Measurements from ENCODE around the gene FAM89B. TPM values are rescaled to one million over a fixed set of nuclear protein-coding genes. Genes with fewer than 3 reads are reported as not detected.

The FAM89B gene
- total RNA-seq, 4 donors from 2014 or later: 57.8 to 73.3 (median 61.2) TPM

GRCh38 chr11:65610404-65610803 is 38.1 kb downstream of the FAM89B start:
- no peak overlapping the region for H3K4me3 ChIP-seq (ENCODE audit: low read depth, poor library complexity, severe bottlenecking)
- no peak for TF ChIP-seq CTCF (IDR thresholded peaks at IDR 0.05)
- no peak for TF ChIP-seq POLR2A (IDR thresholded peaks at IDR 0.05)
- no peak for DNase-seq (ENCODE audit: low spot score in 2 of 2)
- intact Hi-C loops (cut with DNase I; ENCODE audit: low total_unique reads): loop anchor here (5.0 kb wide), 1 partner anchor 33 kb away; the partner anchor contains the start of gene EHBP1L1
- 48 to 50% methylated on average over 6 of the region's 6 CpGs for WGBS, 2 donors

DNA sequence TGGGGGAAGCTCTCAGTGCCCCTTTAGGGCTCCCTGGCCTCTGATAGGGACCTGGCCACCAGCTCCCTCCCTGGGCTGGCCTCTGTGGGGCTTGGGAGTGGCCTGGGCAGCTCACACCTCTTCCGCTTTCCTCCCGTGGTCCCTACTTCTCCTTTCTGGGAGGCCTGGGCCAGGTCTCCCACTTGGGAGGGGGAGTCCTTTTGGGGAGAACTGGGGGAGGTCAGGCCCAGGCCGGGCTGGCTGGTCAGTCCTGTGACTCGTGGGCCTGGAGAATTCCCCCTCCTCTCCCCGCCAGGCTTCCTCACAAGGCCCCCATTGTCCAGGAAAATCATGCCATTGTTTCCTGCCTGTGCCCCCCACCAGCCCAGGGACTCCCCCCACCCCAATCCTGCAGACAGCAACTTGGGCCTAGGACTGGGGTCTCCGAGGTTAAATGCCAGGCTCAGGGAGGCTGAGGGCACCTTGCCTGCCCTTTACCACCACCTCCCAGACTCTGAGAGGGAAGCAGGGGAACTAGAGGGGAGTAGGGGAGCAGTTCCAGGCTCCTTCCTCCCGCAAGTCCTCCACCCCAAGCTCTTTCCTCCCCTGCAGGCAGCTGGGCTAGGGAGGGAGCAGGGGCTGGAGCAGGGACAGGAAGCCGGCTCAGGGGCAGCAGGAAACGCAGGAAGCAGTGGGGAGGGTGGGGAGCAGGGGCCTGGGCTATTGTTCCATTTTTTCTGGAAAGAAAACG is 38.9 kb downstream of the FAM89B start:
- DNase-seq (ENCODE audit: low spot score in 2 of 2): peak in 1 of 2 donors; percentile 40
- H3K4me3 ChIP-seq (ENCODE audit: low read depth, poor library complexity, severe bottlenecking): no peak overlapping the region
- TF ChIP-seq CTCF (IDR thresholded peaks at IDR 0.05): no peak
- TF ChIP-seq POLR2A (IDR thresholded peaks at IDR 0.05): no peak
- intact Hi-C loops (cut with DNase I; ENCODE audit: low total_unique reads): loop anchor here (5.0 kb wide), 1 partner anchor 34 kb away; the partner anchor contains the start of gene EHBP1L1
- 51 to 57% methylated on average over 9 to 10 of the region's 10 CpGs for WGBS, 2 donors

DNA sequence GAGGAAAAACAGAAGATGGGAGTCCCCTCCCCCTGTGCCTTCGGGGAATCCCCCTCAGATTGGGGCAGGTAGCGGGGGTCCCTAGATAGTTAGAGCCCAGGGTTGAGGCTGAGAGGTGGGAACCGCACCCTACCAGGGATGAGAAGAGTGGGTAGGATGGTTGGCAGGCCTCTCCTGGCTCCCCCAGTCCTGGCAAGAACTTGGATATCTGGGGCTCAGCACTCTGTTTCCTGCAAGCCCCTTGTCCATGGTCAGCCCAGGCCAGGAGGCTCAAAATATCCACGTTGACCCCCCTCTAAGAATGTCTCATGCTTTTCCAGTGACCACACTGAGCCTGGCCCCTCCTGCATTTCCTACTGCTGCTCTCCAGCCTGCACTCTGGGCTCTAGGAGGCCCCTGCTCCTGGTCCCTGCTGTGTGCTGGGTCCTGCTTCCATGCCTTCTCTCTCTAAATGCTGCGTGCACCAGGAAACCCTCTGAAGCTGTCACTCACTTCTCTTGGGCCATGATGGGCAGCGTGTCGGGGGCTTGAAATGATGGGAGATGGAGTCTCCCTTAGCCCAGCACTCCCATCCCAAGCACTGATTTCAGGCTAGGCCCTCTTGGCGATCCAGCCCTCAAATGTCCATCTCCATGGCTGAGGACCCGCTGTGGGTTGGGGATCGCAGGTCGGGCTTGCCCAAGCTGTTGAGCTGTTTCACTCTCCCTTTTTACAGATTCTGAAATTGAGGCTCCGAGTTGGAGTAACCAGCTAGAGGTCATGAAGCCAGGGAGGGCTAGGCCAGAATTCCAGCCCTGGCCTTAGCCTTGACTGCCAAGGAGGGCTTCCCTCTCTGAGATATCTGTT is 39.6 kb downstream of the FAM89B start:
- TF ChIP-seq CTCF (IDR thresholded peaks at IDR 0.05): no peak
- DNase-seq (ENCODE audit: low spot score in 2 of 2): no peak
- no peak overlapping the region for H3K4me3 ChIP-seq (ENCODE audit: low read depth, poor library complexity, severe bottlenecking)
- intact Hi-C loops (cut with DNase I; ENCODE audit: low total_unique reads): loop anchor here (5.0 kb wide), 1 partner anchor 35 kb away; the partner anchor contains the start of gene EHBP1L1
- 70 to 76% methylated on average over 12 of the region's 12 CpGs for WGBS, 2 donors

DNA sequence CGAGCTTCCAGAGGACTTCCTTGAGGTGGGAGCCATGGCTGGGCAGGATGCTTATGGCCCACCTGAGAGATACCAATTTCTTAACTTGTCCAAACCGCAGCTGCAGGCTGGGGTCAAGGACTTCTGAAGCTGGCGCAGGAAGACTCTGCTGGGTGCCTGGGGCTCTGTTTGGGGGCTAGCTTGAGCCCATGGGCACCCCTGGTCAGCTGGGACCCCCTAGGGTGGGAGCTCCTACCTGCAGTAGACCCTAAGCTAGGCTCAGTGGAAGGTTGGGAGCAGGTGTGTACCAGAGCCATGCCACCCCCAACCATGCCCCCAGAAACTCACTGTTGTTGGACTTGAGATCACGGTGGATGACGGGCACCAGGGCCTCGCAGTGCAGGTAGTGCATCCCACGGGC is 40.4 kb downstream of the FAM89B start:
- 58 to 72% methylated on average over 3 to 7 of the region's 7 CpGs for WGBS, 2 donors

More for the DNA sequence above, 40.4 kb downstream of the FAM89B start:
- H3K4me3 ChIP-seq (ENCODE audit: low read depth, poor library complexity, severe bottlenecking): no peak overlapping the region
- intact Hi-C loops (cut with DNase I; ENCODE audit: low total_unique reads): loop anchor here (5.0 kb wide), 1 partner anchor 35 kb away; the partner anchor contains the start of gene EHBP1L1
- TF ChIP-seq POLR2A (IDR thresholded peaks at IDR 0.05) (no peak), CTCF (IDR thresholded peaks at IDR 0.05) (no peak)
- DNase-seq (ENCODE audit: low spot score in 2 of 2): no peak
